SU-DHL-6 (cell line): ENCODE measurements around the gene EFCAB14.

Experiments used
- CTCF ChIP-seq: fragments of 200-600 bp; sonication (generic); IDR thresholded peaks from one replicate; pipeline ENCODE4 v1.5.1; 2017; ENCODE audit warnings: antibody characterized with exemption, mild to moderate bottlenecking, low read length, moderate library complexity; ENCODE audit not compliant: insufficient read depth, poor library complexity, severe bottlenecking
- EZH2phosphoT487 ChIP-seq: fragments of 200-600 bp; sonication (generic), shearing (Covaris generic); conservative IDR thresholded peaks from 2 replicates; pipeline ENCODE4 v1.6.1; 2018; ENCODE audit warnings: mild to moderate bottlenecking, antibody characterized with exemption, low read length, moderate library complexity, mixed read lengths

GRCh38 chr1:46735708-46736324 is 16.9 kb upstream of the EFCAB14 start:
- TF ChIP-seq CTCF (no peak), EZH2phosphoT487 (no peak)
